ENCODE results near the gene LRRC46. TPM values are rescaled to one million over a fixed set of nuclear protein-coding genes. Genes with fewer than 3 reads are reported as not detected.

LRRC46 gene
- total and polyA plus RNA-seq, 2 experiments from 2014 or later = 0.18 to 0.35 TPM

DNA sequence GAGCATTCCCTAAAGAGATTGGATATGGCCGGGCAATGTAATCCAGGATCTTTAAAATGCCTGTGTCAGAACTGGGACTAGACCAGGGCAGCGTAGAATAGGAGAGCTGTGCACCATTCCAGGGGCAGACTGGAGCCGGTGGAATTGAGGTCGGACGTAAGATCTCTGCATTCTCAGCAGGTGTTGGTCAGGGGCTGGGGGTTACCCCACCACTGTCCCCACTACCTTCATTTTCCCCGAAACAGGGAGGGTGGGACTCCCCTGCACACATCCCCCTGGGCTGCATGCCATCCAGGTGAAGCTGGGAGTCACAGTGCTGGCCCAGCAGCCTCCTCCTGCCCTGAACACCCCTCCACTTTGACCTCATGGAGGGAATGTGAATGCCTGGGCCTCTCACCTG is 27.7 kb upstream of the LRRC46 start:
- Mint-ChIP-seq H3K4me1 (no peaks in the 10 kb centered on the region), H3K9me3 (no peaks in the 10 kb centered on the region), H3K27ac (no peak overlapping the region), H3K27me3 (ENCODE audit: insufficient read depth, low read depth, poor library complexity) (peaks cover 8% of the 10 kb centered on the region), H3K36me3 (ENCODE audit: low read depth) (no peaks in the 10 kb centered on the region), H3K4me3 (no peak overlapping the region)
- no peak overlapping the region for H3K4me2 ChIP-seq
- no peaks in the 10 kb centered on the region for H3F3A ChIP-seq (replicated peaks; ENCODE audit: low read depth)
- H2AFZ ChIP-seq = no peak overlapping the region
- H3K4me1 ChIP-seq (ENCODE audit: insufficient read depth) = no peaks in the 10 kb centered on the region
- no peaks in the 10 kb centered on the region; the same call in 1 of the 2 replicates for H4K20me1 ChIP-seq (replicated peaks; ENCODE audit: insufficient read depth)
- DNase-seq (ENCODE audit: low spot score) (no peak), ATAC-seq (no peak)
- no peak overlapping the region for H3K4me3 ChIP-seq
- no peaks in the 10 kb centered on the region for H3K79me2 ChIP-seq (replicated peaks; ENCODE audit: insufficient read depth)
- H3K27ac ChIP-seq (ENCODE audit: low read depth) = no peak overlapping the region
- H3K36me3 ChIP-seq (ENCODE audit: insufficient read depth) = no peaks in the 10 kb centered on the region
- no peaks in the 10 kb centered on the region for H3K9me2 ChIP-seq (ENCODE audit: insufficient read depth)
- H3K27me3 ChIP-seq (ENCODE audit: insufficient read depth) = no peaks in the 10 kb centered on the region
- TF ChIP-seq, protein P1, sequence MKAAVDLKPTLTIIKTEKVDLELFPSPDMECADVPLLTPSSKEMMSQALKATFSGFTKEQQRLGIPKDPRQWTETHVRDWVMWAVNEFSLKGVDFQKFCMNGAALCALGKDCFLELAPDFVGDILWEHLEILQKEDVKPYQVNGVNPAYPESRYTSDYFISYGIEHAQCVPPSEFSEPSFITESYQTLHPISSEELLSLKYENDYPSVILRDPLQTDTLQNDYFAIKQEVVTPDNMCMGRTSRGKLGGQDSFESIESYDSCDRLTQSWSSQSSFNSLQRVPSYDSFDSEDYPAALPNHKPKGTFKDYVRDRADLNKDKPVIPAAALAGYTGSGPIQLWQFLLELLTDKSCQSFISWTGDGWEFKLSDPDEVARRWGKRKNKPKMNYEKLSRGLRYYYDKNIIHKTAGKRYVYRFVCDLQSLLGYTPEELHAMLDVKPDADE (IDR thresholded peaks at IDR 0.05) = no peak

DNA sequence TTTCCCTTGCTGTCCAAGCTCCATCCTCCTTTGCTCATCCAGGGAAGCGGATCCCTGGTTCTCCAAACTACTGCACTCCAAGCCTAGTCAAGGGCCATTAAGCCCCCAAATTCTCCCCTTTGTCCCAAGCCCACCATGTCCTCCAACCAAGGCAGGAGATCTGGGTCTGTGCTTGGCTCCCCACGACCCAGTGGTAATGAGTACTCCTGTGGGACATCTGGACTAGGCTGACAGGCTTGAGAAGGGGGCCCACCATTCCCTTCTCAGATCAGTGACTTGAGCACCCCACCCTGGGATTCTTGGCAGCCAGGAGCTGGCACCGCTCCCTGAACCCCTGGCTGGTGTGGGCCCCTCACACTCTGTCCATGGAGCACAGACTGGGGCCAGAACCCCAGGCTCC is 27.0 kb upstream of the LRRC46 start:
- no peak overlapping the region for H3K4me3 Mint-ChIP-seq
- no peaks in the 10 kb centered on the region for H3K36me3 Mint-ChIP-seq (ENCODE audit: low read depth)
- no peak overlapping the region for H3K27ac ChIP-seq (ENCODE audit: low read depth)
- no peaks in the 10 kb centered on the region for H3K4me1 Mint-ChIP-seq
- H3K27ac Mint-ChIP-seq = no peak overlapping the region
- H3K4me1 ChIP-seq (ENCODE audit: insufficient read depth) = no peaks in the 10 kb centered on the region
- DNase-seq (ENCODE audit: low spot score) = no peak
- H3K27me3 Mint-ChIP-seq (ENCODE audit: insufficient read depth, low read depth, poor library complexity) = peaks cover 8% of the 10 kb centered on the region
- H3K36me3 ChIP-seq (ENCODE audit: insufficient read depth) = no peaks in the 10 kb centered on the region
- no peak overlapping the region for H3K4me2 ChIP-seq
- H3F3A ChIP-seq (replicated peaks; ENCODE audit: low read depth) = no peaks in the 10 kb centered on the region
- H2AFZ ChIP-seq = no peak overlapping the region
- H3K9me3 Mint-ChIP-seq = no peaks in the 10 kb centered on the region
- H4K20me1 ChIP-seq (replicated peaks; ENCODE audit: insufficient read depth) = no peaks in the 10 kb centered on the region; the same call in 1 of the 2 replicates
- no peaks in the 10 kb centered on the region for H3K27me3 ChIP-seq (ENCODE audit: insufficient read depth)
- ATAC-seq = no peak
- H3K9me2 ChIP-seq (ENCODE audit: insufficient read depth) = no peaks in the 10 kb centered on the region
- H3K79me2 ChIP-seq (replicated peaks; ENCODE audit: insufficient read depth) = no peaks in the 10 kb centered on the region
- H3K4me3 ChIP-seq = no peak overlapping the region
- TF ChIP-seq ZNF462 (CRISPR knock-in tag; IDR thresholded peaks at IDR 0.05) = no peak
- no peak for TF ChIP-seq ZNF331 (CRISPR knock-in tag; IDR thresholded peaks at IDR 0.05; ENCODE audit: low read depth)
- TF ChIP-seq ZNF114 (CRISPR knock-in tag; IDR thresholded peaks at IDR 0.05) = no peak
- no peak for TF ChIP-seq CTCF (conservative IDR thresholded peaks at IDR 0.05; ENCODE audit: low read depth in 2 of 2)
- no peak for TF ChIP-seq JUNB (IDR thresholded peaks at IDR 0.05; ENCODE audit: unreplicated experiment)
- TF ChIP-seq, protein P1 (IDR thresholded peaks at IDR 0.05) = no peak
- no peak for TF ChIP-seq REST (IDR thresholded peaks at IDR 0.05; ENCODE audit: unreplicated experiment)

Data from GM23338 (cell line).